ENCODE measurements around the gene INTS1.
A peak's percentile ranks its signal among the peaks of the same experiment; 100 is the strongest.

The INTS1 gene

DNA sequence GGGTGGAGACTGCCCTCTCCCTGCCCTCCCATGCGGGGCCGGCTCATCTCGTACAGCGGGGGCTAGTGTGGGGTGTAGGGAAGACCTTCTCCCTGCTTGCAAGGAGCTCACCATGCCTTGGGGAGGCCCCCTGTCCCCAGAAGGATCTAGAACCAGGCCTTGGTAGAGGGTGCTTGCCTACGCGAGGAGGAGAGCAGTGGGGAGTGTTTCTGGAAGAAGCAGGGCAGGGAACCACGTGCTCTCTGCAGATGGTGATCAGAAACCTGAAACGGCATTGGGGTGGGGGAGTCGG, 29.0 kb upstream of the INTS1 start:
- TF ChIP-seq, protein P1, sequence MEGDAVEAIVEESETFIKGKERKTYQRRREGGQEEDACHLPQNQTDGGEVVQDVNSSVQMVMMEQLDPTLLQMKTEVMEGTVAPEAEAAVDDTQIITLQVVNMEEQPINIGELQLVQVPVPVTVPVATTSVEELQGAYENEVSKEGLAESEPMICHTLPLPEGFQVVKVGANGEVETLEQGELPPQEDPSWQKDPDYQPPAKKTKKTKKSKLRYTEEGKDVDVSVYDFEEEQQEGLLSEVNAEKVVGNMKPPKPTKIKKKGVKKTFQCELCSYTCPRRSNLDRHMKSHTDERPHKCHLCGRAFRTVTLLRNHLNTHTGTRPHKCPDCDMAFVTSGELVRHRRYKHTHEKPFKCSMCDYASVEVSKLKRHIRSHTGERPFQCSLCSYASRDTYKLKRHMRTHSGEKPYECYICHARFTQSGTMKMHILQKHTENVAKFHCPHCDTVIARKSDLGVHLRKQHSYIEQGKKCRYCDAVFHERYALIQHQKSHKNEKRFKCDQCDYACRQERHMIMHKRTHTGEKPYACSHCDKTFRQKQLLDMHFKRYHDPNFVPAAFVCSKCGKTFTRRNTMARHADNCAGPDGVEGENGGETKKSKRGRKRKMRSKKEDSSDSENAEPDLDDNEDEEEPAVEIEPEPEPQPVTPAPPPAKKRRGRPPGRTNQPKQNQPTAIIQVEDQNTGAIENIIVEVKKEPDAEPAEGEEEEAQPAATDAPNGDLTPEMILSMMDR (conservative IDR thresholded peaks at IDR 0.05), result no peak
- H3K27ac ChIP-seq, result peak overlapping the region; percentile 94

DNA sequence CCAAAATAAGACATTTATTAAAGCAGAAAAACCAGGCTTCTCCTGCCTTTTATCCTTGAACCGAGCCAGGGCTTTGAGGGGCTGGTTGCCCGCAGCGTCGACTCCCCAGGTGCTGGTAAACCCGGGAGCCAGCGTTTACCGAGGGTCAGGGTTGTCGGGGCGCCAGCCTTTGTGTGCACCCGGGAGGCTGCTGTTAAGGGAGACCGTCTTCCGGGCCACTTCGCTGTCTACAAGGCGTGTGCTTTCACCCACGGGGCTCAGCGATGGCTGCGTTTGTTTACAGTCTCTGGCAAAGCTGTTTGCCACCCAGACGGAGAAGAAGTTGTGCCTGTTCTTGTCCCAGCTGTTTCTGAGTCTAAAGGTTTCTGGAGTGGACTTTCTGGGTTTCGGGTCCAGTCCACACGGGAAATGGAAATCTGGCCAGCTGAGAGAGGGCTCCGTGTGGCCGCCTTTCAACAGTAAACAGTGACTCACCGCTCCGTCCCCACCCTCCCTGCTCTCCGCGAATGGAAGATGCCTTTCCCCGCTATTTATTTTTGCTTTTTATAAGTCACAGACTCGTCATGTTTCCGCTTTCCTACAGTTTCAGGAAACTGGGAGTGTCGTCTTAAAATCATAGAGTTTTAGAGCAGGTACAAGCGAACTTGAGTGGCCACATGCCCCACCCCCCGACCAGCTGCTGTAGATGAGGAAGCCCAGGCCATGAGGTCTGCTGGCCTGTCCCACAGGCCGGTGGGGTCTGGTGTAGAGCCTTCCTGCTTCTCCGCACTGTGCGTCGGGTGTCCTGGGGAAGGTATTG, 28.5 kb upstream of the INTS1 start:
- TF ChIP-seq, protein P1 (conservative IDR thresholded peaks at IDR 0.05), result no peak
- H3K27ac ChIP-seq, result peak overlapping the region; percentile 94

DNA sequence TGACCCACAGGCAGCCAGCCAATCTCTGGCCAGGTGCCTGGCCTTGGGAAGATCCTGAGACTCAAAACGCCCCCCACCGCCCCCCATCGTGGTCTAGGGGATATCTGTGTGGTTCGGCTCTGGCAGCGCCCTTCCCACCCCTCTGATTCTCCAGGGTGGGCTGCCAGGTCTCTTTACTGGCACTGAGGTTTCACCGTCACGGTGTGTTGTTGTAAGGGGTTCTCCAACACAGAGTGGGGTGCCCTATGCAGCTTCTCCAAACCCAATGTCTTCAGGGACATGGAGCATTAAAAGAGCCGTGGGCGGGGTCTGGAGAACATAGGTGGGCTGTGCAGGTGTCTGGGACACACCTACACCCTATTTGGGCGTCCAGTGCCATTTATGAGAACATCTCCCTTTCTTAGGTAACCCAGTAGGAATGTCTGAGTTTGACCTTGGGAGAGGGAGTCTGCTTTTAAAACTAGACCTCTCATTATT, 27.8 kb upstream of the INTS1 start:
- peak overlapping the region; percentile 94 for H3K27ac ChIP-seq

DNA sequence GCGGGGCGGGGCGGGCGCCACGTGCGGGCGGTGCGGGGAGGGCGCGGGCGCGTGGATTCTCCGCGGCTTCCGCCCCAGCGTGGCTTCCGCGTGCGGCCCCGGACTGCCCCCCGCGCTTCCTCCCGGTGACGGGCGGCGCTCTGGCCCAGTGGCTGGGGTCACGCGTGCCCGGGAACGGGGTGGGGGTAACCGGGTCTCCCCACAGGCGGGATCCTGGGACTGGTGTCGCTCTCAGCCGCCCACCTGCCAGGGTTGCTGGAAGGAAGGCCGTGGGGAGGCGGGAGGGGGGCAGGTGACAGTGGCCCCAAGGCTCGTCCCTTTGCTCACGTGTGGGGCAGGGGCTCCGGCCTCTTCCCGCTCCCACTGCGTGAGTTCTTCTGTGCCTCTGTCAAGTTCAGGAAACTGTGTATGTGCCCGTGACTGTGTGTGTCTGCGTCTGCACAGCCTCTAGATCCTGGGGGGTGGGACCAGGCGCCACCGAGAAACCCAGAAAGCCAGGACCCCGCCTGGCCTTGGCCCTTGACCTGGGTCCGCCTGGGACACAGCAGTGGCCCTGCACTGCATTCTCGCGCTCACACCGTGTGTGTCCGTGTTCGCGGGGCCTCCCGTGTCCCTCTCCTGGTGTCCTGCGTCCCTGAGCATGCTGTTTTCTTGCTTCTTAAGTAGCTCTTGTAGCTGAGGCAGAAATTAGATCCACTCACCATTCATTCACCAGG, 27.2 kb upstream of the INTS1 start:
- TF ChIP-seq, protein P1 (conservative IDR thresholded peaks at IDR 0.05), result no peak
- peak overlapping the region; percentile 94 for H3K27ac ChIP-seq

More for the DNA sequence above, 27.8 kb upstream of the INTS1 start:
- TF ChIP-seq, protein P1 (conservative IDR thresholded peaks at IDR 0.05), result no peak

DNA sequence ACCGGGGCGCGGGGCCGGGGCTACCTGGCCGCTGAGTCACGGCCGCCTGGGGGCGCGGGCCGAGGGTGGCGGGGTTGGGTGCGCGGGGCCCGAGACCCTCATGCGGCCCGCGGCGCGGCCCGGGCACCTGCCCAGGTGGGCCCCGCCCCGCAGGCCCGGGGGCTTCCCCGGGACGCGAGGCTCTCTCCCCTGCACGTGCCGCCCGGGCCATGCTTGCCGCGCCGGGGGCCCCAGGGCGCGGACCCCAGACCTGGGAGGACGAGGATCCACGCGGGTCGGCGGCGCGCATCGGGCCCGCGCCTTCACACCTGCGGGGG, 26.7 kb upstream of the INTS1 start:
- peak overlapping the region; percentile 94 for H3K27ac ChIP-seq
- TF ChIP-seq, protein P1 (conservative IDR thresholded peaks at IDR 0.05), result no peak

DNA sequence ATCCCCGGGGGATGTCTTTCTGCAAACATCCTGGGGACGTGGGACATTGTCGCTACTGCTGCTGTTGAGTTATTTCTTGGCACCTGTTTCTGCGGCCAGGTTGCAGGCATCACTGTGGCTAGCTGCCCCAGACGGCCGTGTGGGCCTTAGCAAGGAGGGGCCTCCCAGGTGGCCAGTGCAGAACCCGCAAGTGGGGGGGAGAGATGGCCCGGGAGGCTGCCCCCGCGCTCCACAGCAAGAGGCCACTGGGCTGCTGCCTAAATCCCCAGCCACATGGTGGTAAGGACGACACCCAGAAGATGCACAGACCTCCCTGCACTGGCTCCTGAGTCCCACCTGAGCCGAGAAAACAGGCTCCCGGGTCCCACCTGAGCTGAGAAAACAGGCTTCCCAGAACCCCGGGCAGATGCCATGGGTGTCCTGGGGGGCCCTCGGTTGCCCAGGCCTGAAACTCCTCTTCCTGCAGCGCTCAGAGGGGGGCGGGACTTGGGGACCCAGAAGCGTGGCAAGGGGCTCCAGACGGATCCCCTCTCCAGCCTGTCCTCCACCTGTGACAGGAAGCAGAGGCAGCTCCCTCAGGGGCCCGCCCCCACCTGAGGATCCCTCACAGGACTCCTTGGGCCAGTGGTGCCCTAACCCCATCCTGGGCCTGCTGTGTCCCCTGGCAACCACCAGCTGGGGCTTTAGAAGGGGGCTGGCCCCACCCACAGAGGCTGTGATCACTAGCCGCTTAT, 25.4 kb upstream of the INTS1 start:
- TF ChIP-seq, protein P1 (conservative IDR thresholded peaks at IDR 0.05), result no peak
- peak overlapping the region; percentile 94; the same call in 1 of the 2 replicates for H3K27ac ChIP-seq

DNA sequence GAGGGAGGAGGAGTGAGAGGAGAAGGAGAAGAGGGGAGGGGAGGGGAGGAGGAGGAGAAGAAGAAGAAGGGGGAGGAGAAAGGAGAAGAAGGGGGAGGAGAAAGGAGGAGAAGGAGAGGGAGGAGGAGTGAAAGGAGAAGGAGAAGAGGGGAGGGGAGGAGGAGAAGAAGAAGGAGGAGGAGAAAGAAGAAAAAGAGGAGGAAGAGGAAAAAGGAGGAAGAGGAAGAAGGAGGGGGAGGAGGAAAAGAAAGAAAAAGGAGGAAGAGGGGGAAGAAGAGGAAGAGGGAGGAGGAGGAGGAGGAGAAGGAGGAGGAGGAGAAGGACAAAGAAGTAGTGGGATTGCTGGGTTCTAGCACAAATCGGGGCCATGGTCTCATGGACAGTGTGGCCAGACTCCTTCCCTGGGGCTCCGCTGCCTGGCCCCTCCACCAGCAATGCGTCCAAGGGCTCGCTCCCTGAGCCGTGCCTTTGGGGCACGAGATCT, 22.1 kb upstream of the INTS1 start:
- TF ChIP-seq, protein P1 (conservative IDR thresholded peaks at IDR 0.05), result no peak
- H3K27ac ChIP-seq, result no peak overlapping the region
